Measurements from ENCODE around the gene SLC25A13. TPM values are rescaled to one million over a fixed set of nuclear protein-coding genes. Genes with fewer than 3 reads are reported as not detected.

SLC25A13 gene
- total RNA-seq, 1 donor from 2014 or later, result 21.0 TPM

DNA sequence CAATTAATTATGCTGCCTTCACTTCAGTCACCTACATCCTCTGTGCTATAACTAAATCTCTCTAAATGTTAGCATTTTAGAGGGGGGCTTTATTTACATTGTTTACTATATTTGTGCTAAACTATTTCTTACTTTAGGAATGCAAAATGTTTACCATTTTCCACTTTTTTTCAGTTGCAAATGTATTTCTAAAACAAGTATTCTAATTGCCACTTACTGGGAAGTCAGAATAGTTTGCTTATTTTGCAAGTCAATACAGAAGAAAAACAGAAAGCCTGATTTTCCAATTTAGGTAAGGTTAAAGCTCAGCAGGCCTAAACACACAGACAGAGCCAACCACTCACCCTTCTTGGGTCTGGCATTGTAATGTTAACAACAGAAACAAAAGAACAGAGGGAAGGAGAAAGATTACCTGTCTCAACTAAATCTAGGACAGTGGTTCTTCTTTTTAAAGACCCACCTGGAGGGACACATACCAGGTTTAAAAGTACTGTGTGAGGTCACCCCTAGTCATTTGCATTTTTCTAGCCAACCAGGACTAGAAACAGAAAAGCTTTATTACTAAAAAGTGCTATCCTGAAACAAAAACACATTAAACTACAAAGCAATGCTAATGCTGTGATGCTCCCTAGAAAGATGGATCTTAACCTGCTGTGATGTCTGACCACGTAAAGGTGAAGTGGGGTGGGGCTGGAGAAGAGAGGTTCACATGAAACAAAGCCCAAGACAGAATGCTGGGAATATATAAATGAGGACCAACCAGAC, 178.2 kb downstream of the SLC25A13 start:
- Mint-ChIP-seq H3K4me3 (no peak overlapping the region), H3K4me1 (ENCODE audit: low read depth) (no peaks in the 10 kb centered on the region), H3K36me3 (ENCODE audit: low read depth) (no peaks in the 10 kb centered on the region), H3K9me3 (no peaks in the 10 kb centered on the region), H3K27me3 (ENCODE audit: insufficient read depth) (no peaks in the 10 kb centered on the region), H3K27ac (no peak overlapping the region)
- DNase-seq (ENCODE audit: low spot score), result no peak
- intact Hi-C loops (cut with micrococcal nuclease), result no loop called here

DNA sequence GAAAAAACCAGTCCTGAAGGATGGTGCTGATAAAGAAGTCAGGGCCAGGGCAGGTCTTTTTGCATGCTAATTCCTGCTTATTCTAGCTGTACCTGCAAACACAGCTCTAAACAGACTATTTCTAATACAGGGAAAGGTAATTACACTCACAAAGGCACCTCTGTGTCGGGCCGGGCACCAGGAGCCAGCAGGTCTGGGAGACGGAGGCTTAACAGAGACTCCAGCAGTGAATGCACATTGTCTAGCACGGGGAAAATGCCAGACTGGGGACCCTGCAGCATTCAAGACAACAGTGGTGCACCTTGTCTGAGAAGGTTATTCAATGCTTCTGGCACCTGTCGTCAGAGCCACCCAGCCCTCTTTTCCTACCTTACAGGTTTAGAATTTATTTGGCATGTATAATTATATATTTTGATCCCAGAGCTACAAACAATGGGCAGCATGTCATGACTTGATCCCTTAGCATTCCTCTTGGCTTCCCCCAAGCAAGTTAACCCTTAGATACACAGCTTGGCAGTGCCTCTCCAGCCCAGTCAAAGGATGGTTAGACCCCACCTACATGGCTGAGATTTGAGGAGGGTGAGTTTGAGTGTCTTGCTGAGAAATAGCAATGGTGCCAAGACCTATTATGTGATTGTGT, 185.2 kb downstream of the SLC25A13 start:
- Mint-ChIP-seq H3K4me3 (no peak overlapping the region), H3K4me1 (ENCODE audit: low read depth) (no peaks in the 10 kb centered on the region), H3K36me3 (ENCODE audit: low read depth) (peaks cover 6% of the 10 kb centered on the region), H3K9me3 (no peaks in the 10 kb centered on the region), H3K27me3 (ENCODE audit: insufficient read depth) (no peaks in the 10 kb centered on the region), H3K27ac (no peak overlapping the region)
- DNase-seq (ENCODE audit: low spot score), result no peak
- intact Hi-C loops (cut with micrococcal nuclease), result no loop called here

DNA sequence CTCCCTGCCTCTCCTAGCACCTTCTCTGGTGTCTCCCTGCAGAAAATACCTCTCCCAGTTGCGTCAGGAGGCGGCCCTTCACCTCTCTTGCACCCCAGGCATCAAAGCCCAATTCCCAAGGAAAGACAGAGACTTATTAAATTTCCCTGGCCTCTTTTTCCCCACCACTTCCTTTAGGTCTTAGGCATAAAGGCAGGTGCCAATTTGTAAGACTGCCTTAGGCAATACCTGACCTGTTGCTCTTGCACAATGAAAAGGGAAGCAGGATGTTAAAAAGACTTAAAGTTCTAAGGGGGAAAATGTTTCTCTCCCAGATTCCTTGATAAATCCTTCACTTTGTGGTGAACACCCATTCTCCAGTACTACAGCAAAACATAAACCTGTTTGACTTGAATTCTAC, 186.7 kb downstream of the SLC25A13 start:
- intact Hi-C loops (cut with micrococcal nuclease), result no loop called here
- DNase-seq (ENCODE audit: low spot score), result no peak

DNA sequence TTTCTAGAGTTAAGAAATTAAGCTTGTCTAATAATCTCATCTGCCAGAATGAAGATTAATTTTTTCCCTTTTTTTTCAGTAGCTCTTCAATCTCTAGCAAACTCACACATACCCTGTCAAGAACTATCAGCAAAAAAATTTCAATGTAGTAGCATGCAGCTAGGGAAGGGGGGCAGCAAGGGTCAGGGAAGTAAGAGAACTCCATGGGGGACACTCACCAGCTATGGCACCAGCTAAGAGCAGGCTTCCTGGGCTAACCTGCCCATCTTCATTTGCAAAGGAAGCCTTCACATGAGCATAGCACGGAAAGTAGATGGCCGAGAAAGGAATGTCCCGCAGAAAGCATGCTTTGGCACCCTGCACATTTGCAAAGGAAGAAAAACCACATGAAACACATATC, 190.4 kb downstream of the SLC25A13 start:
- no peak overlapping the region for H3K27ac Mint-ChIP-seq
- H3K36me3 Mint-ChIP-seq (ENCODE audit: low read depth), result peaks cover 8% of the 10 kb centered on the region
- intact Hi-C loops (cut with micrococcal nuclease), result no loop called here

More for the DNA sequence above, 186.7 kb downstream of the SLC25A13 start:
- no peaks in the 10 kb centered on the region for H3K4me1 Mint-ChIP-seq (ENCODE audit: low read depth)
- H3K27me3 Mint-ChIP-seq (ENCODE audit: insufficient read depth), result no peaks in the 10 kb centered on the region
- H3K27ac Mint-ChIP-seq, result no peak overlapping the region
- H3K9me3 Mint-ChIP-seq, result no peaks in the 10 kb centered on the region
- peaks cover 6% of the 10 kb centered on the region for H3K36me3 Mint-ChIP-seq (ENCODE audit: low read depth)
- no peak overlapping the region for H3K4me3 Mint-ChIP-seq

DNA sequence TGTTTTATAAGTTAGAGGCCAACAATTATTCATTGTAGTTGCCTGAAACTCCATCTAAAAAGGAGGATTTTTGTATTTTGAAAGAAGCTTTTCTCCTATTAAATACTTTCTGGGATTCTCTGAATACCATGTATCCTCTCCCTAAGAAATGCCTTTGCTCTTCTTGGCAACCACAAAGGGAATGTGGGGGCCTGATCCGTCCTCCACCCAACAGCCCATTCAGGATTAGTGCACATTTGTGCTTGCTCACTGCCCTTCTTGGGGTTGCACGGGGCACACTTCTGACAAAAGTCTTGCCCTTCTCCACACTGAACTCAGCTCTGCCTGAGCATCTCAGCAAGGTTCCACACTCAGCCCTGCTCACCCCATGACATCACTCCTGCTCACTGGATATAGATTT, 194.2 kb downstream of the SLC25A13 start:
- intact Hi-C loops (cut with micrococcal nuclease), result no loop called here
- no peak for DNase-seq (ENCODE audit: low spot score)
- H3K9me3 Mint-ChIP-seq, result no peaks in the 10 kb centered on the region
- no peak overlapping the region for H3K4me3 Mint-ChIP-seq
- peaks cover 1% of the 10 kb centered on the region for H3K36me3 Mint-ChIP-seq (ENCODE audit: low read depth)
- no peaks in the 10 kb centered on the region for H3K4me1 Mint-ChIP-seq (ENCODE audit: low read depth)
- no peaks in the 10 kb centered on the region for H3K27me3 Mint-ChIP-seq (ENCODE audit: insufficient read depth)
- no peak overlapping the region for H3K27ac Mint-ChIP-seq

More for the DNA sequence above, 190.4 kb downstream of the SLC25A13 start:
- no peaks in the 10 kb centered on the region for H3K27me3 Mint-ChIP-seq (ENCODE audit: insufficient read depth)
- no peak overlapping the region for H3K4me3 Mint-ChIP-seq
- H3K9me3 Mint-ChIP-seq, result no peaks in the 10 kb centered on the region
- H3K4me1 Mint-ChIP-seq (ENCODE audit: low read depth), result no peaks in the 10 kb centered on the region
- DNase-seq (ENCODE audit: low spot score), result no peak

DNA sequence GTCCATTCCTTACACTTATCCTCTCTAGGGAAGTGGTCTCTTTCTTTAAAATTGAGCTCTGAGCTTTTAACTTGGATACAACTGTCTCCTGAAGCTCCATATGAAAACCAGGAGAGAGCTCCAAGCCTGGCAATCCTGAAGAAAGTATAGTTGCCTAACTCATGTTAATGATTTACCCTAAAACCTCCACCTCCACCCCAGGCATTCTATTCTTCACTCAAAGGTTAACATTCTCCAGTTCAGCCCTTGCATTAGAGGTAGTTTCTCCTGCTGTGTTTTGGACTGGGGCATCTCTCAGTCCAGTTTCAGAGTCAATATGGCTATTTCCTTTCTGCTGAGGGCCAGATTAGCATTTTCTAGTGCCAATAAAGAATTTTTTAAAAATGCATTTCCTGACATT, 195.5 kb downstream of the SLC25A13 start:
- Mint-ChIP-seq H3K4me3 (no peak overlapping the region), H3K9me3 (no peaks in the 10 kb centered on the region), H3K4me1 (ENCODE audit: low read depth) (no peaks in the 10 kb centered on the region), H3K36me3 (ENCODE audit: low read depth) (peaks cover 3% of the 10 kb centered on the region), H3K27ac (no peak overlapping the region), H3K27me3 (ENCODE audit: insufficient read depth) (no peaks in the 10 kb centered on the region)
- intact Hi-C loops (cut with micrococcal nuclease), result no loop called here
- DNase-seq (ENCODE audit: low spot score), result no peak

DNA sequence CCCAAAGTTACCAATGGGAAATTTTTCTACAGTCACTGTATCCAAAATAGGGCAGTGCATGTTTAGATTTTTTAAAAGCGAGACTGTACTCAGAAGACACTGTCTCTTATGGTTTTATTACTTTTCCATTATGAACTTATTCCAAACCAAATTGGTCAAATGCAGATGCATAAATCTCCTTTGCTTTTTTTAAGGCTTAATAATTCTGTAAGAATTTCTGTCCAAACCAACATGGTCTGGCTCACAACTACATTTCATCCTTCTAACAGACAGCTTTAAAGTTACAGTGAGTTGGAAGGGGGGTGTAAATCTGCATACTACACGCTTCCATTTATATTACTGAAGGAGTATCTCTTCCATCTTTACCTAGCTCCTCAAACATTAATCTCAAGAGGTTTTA, 199.2 kb downstream of the SLC25A13 start:
- no peaks in the 10 kb centered on the region for H3K4me1 Mint-ChIP-seq (ENCODE audit: low read depth)
- no peaks in the 10 kb centered on the region for H3K27me3 Mint-ChIP-seq (ENCODE audit: insufficient read depth)
- H3K36me3 Mint-ChIP-seq (ENCODE audit: low read depth), result peaks cover 6% of the 10 kb centered on the region
- intact Hi-C loops (cut with micrococcal nuclease), result no loop called here
- no peak overlapping the region for H3K4me3 Mint-ChIP-seq
- DNase-seq (ENCODE audit: low spot score), result no peak
- no peaks in the 10 kb centered on the region for H3K9me3 Mint-ChIP-seq
- H3K27ac Mint-ChIP-seq, result no peak overlapping the region

DNA sequence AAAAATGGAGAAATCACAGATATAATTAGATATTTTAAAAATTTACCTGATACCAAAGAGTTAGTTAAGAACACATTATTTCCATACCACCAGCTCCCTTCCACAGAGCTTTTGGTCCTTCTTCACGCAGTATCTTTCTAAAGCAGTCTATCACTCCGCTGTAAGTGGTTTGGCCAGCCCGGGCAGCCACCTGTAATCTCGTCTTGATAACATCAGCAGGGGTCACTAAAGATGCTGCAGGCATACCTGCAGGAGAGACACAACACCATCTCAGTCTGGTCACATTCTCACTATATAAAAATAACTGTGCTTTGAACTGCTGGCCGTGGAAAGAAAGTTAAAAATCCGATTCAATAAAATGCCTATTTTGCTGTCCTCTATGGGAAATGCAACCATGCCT, 200.1 kb downstream of the SLC25A13 start:
- DNase-seq (ENCODE audit: low spot score), result no peak
- Mint-ChIP-seq H3K36me3 (ENCODE audit: low read depth) (peaks cover 6% of the 10 kb centered on the region), H3K4me1 (ENCODE audit: low read depth) (no peaks in the 10 kb centered on the region), H3K9me3 (no peaks in the 10 kb centered on the region), H3K27me3 (ENCODE audit: insufficient read depth) (no peaks in the 10 kb centered on the region), H3K4me3 (no peak overlapping the region), H3K27ac (no peak overlapping the region)
- intact Hi-C loops (cut with micrococcal nuclease), result no loop called here

DNA sequence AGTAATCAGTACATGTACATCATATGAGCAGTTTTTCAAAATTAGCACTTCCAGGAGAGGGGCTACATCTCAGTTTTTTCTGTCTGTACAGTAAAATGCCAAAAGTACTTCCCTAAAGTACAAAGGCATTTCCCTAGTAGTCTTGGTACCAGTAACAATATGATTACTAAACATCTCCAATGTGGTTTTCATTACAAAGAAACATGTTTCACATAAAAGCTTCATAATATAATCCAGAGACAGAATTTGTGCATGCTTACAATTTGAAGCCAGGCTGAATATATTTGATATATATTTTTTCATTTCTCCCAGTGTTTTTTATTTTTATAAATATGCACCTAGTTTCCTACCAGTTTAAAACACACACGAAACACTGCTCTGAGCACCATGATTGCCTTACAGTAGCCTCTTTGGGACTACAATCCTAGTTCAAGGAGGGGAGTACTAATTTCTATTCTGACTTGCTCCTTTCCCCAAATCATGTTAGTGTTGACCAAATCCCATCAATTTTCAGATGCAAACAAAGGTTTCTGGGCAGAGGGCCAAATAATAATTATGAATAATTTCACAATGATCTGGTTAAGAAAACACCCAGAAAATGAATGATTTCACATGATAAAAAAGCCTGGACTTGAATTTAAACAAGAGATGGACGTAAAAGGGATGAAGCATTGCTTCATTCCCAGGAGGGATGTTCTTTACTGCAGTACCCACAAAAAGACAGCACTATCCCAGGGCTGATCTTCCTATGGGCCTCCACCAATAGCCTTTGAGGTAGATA, 201.3 kb downstream of the SLC25A13 start:
- H3K4me3 Mint-ChIP-seq, result no peak overlapping the region
- H3K9me3 Mint-ChIP-seq, result no peaks in the 10 kb centered on the region
- DNase-seq (ENCODE audit: low spot score), result no peak
- no peaks in the 10 kb centered on the region for H3K27me3 Mint-ChIP-seq (ENCODE audit: insufficient read depth)
- H3K4me1 Mint-ChIP-seq (ENCODE audit: low read depth), result no peaks in the 10 kb centered on the region
- peaks cover 6% of the 10 kb centered on the region for H3K36me3 Mint-ChIP-seq (ENCODE audit: low read depth)
- intact Hi-C loops (cut with micrococcal nuclease), result no loop called here
- no peak overlapping the region for H3K27ac Mint-ChIP-seq

DNA sequence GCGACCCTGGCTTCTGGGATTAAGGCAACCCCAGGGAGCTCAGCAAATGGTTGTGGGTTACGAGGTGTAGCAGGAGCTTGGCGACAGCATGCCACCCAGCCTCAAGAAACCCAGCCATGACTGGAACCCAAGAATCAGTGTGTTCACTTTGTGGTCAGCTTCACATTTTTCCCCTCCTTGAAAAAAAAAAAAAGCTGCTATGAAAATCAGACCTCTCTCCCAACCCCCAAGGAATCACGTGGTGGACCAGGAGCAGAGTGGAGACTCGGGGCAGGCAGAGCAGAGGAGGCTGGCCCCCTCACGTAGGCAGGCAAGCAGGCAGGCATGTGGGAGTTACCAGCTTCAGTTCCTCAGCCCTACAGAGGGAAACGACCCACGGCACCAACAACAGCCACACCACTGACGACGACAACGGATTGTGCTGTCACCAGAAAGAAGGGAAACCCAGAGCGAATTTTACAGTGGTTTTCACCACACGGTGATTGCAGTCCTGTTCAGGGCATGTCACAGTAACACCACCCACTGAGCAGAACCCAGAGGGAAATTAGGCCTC, 203.4 kb downstream of the SLC25A13 start:
- Mint-ChIP-seq H3K36me3 (ENCODE audit: low read depth) (peaks cover 6% of the 10 kb centered on the region), H3K4me1 (ENCODE audit: low read depth) (no peaks in the 10 kb centered on the region), H3K4me3 (no peak overlapping the region), H3K27ac (no peak overlapping the region), H3K27me3 (ENCODE audit: insufficient read depth) (no peaks in the 10 kb centered on the region), H3K9me3 (no peaks in the 10 kb centered on the region)
- DNase-seq (ENCODE audit: low spot score), result no peak
- intact Hi-C loops (cut with micrococcal nuclease), result no loop called here

DNA sequence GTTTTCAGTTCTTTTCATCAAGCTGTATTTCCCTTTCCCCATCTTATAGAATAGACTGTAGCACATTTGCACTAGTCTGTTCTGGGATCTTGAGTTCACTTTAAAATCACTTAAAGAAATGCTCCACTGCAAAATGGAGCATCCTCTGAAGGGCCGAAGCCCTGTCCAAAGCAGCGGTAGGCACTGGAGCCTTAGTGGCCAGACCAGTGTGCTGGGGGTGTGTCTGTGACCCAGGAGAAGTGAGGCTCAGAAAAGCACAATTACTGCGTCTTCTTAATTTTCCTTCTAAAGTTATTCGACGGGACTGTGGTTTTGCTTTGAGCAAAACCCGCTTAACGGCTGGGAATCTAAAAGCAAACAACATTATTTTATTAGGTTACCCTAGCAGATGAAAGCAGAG, 205.7 kb downstream of the SLC25A13 start:
- Mint-ChIP-seq H3K9me3 (no peaks in the 10 kb centered on the region), H3K27ac (no peak overlapping the region), H3K4me1 (ENCODE audit: low read depth) (no peaks in the 10 kb centered on the region), H3K36me3 (ENCODE audit: low read depth) (peaks cover 2% of the 10 kb centered on the region), H3K27me3 (ENCODE audit: insufficient read depth) (peaks cover under 1% of the 10 kb centered on the region), H3K4me3 (no peak overlapping the region)
- no peak for DNase-seq (ENCODE audit: low spot score)
- intact Hi-C loops (cut with micrococcal nuclease), result no loop called here

DNA sequence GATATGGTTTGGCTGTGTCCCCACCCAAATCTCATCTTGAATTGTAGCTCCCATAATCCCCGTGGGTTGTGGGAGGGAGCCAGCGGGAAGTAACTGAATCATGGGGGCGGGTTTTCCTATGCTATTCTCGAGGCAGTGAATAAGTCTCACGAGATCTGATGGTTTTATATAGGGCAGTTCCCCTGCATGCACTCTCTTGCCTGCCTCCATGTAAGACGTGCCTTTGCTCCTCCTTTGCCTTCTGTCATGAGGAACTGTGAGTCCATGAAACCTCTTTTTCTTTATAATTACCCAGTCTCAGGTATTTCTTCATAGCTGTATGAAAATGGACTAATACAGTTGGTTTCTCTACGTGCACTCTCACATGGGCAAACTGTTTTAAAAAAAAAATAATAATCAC, 207.7 kb downstream of the SLC25A13 start:
- intact Hi-C loops (cut with micrococcal nuclease), result no loop called here
- no peaks in the 10 kb centered on the region for H3K4me1 Mint-ChIP-seq (ENCODE audit: low read depth)
- no peak overlapping the region for H3K4me3 Mint-ChIP-seq
- no peak for DNase-seq (ENCODE audit: low spot score)
- H3K9me3 Mint-ChIP-seq, result no peaks in the 10 kb centered on the region
- H3K36me3 Mint-ChIP-seq (ENCODE audit: low read depth), result no peaks in the 10 kb centered on the region
- peaks cover 12% of the 10 kb centered on the region for H3K27me3 Mint-ChIP-seq (ENCODE audit: insufficient read depth)
- H3K27ac Mint-ChIP-seq, result no peak overlapping the region

DNA sequence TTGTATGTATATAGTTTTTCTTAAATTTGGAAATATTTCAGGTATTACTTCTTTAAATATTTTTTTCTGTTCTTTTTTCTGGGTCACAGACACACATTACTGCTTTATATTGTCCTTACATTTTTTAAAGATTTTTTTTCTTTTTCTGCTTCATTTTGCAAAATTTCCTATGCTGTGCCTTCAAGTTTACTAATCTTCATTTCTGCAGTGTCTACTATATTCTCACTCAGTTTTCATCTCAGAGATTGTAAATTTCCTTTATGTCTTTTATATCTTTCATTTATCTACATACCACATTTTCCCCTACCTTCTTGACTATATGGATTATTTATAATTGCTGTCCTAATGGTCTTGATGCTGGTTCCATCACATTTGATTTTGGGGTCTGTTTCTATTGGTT, 210.5 kb downstream of the SLC25A13 start:
- no peak overlapping the region for H3K4me3 Mint-ChIP-seq
- H3K9me3 Mint-ChIP-seq, result no peaks in the 10 kb centered on the region
- DNase-seq (ENCODE audit: low spot score), result no peak
- no peak overlapping the region for H3K27ac Mint-ChIP-seq
- H3K36me3 Mint-ChIP-seq (ENCODE audit: low read depth), result no peaks in the 10 kb centered on the region
- intact Hi-C loops (cut with micrococcal nuclease), result no loop called here
- H3K27me3 Mint-ChIP-seq (ENCODE audit: insufficient read depth), result peaks cover 12% of the 10 kb centered on the region
- H3K4me1 Mint-ChIP-seq (ENCODE audit: low read depth), result no peaks in the 10 kb centered on the region
